AG10803 (cell line): ENCODE measurements around the gene LIN37.

Source experiments
- DNase-seq: peaks from one replicate; pipeline ENCODE4 v3.0.0; 2010; ENCODE audit warnings: low read depth
- H3K4me3 ChIP-seq: 2 replicates; pipeline ENCODE4 v1.5.1; 2011; ENCODE audit warnings: mild to moderate bottlenecking, low read length, control low read depth
- CTCF ChIP-seq: conservative IDR thresholded peaks from 2 replicates; pipeline ENCODE4 v1.5.1; 2011; ENCODE audit warnings: mild to moderate bottlenecking, low read length, control low read depth, inconsistent platforms

Gene LIN37

GRCh38 chr19:35779033-35779432, 30.7 kb downstream of the LIN37 start:
- H3K4me3 ChIP-seq: no peak overlapping the region
- DNase-seq: no peak
- TF ChIP-seq CTCF: no peak

DNA sequence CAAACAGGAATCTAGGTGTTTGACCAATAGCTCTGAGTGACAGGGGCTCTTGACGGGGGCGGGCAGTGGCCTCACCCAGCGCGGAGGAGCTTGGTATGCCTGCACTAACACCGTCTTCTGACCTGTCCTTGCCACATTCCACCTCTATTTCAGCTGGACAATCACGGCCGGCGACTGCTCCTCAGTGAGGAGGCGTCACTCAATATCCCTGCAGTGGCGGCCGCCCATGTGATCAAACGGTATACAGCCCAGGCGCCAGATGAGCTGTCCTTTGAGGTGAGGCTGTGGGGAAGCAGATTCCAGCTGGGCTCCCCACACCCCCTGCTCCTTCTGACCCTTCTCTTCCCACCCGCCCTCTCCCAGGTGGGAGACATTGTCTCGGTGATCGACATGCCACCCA, 31.7 kb downstream of the LIN37 start:
- H3K4me3 ChIP-seq: no peak overlapping the region
- DNase-seq: no peak
- no peak for TF ChIP-seq CTCF

GRCh38 chr19:35780717-35781116, 32.3 kb downstream of the LIN37 start:
- TF ChIP-seq CTCF: no peak
- no peak for DNase-seq
- H3K4me3 ChIP-seq: no peak overlapping the region

GRCh38 chr19:35781650-35782049, 33.3 kb downstream of the LIN37 start:
- no peak for TF ChIP-seq CTCF
- DNase-seq: no peak
- H3K4me3 ChIP-seq: no peak overlapping the region

DNA sequence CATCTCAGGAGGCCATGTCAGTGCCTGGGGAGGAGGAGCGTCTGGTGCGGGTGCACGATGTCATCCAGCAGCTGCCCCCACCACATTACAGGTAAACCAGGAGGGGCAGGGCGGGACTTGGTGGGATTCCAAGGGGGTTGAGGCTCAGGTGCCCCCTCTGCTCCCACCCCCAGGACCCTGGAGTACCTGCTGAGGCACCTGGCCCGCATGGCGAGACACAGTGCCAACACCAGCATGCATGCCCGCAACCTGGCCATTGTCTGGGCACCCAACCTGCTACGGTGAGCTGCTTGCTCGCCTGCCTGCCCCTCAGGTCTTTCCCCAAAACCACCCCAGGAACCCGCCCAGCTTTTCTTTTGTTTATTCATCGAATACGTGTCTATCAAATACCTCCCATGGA, 34.2 kb downstream of the LIN37 start:
- TF ChIP-seq CTCF: no peak
- no peak overlapping the region for H3K4me3 ChIP-seq
- no peak for DNase-seq

DNA sequence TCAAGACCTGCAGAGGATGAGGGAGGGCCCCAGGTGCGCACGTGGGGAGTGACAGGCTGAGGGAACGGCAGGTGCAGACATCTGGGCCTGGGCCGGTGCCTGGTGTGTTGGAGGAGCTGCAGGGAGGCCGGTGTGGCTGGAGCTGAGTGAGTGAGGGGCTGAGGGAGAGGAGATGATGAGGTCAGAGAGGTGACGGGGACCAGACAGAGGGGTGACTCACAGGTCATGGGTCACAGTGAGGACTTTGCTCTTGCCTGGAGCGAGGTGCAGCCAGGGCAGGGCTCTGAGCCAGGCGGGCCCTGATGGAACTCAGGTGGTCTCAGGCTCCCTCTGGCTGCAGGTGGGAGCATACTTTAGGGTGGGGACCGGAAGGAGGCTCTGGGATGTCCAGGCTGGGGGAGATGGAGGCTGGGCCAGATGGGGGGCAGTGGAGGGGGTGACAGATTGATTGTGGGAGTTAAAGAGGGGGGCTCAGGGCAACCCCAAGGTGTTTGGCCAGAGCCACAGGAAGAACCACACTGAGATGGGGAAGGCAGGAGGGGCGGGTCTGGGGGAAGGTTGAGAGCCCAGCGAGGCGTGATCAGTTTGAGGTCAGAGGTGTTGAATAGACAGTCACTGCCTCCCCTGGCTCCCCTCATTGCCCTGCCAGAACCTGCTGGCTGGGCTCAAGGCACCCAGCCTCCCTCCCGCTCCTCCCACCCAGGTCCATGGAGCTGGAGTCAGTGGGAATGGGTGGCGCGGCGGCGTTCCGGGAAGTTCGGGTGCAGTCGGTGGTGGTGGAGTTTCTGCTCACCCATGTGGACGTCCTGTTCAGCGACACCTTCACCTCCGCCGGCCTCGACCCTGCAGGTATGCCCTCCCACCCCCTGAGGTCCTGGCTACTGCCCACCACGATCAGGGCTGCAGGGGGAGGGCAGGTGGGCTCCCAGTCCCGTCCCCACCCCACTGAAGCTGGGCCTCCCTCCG, 35.4 kb downstream of the LIN37 start:
- TF ChIP-seq CTCF: no peak
- DNase-seq: no peak
- no peak overlapping the region for H3K4me3 ChIP-seq

GRCh38 chr19:35784503-35785338, 36.3 kb downstream of the LIN37 start:
- no peak overlapping the region for H3K4me3 ChIP-seq
- TF ChIP-seq CTCF: no peak
- no peak for DNase-seq
